HTERT RPE-1 (cell line): ENCODE data around the gene RETSAT.
"Not testable (repeated sequence)": the region's sequence is repeated elsewhere in the genome, so short reads cannot be mapped to it uniquely, and the experiment has no call there.

ENCODE experiments used
- in situ Hi-C: fragments of 300-500 bp; cut with MboI; formaldehyde crosslinking; loops from 4 replicates; pipeline ENCODE4 v1.14.3; 2020; ENCODE audit warnings: low sequenced_read_pairs

The RETSAT gene

GRCh38 chr2:85354286-85355072 lies at the start of gene RETSAT, which contains the start of gene ELMOD3:
Gene RETSAT, minus strand, starts transcription at chr2:85354528. Its CDS starts 21 bp downstream, at chr2:85354507.
Gene ELMOD3, plus strand, starts transcription at chr2:85354769. Its CDS starts 2,430 bp downstream, at chr2:85357199.
- in situ Hi-C loops, result no loop called here

- in situ Hi-C loops, result no loop called here
Observed at GRCh38 chr2:85401844-85402243, 47.5 kb upstream of the RETSAT start.

- in situ Hi-C loops, result no loop called here
Observed at GRCh38 chr2:85401464-85401805, 47.1 kb upstream of the RETSAT start.

- in situ Hi-C loops, result no loop called here
Observed at GRCh38 chr2:85400541-85401463, 46.5 kb upstream of the RETSAT start.

GRCh38 chr2:85400023-85400422 lies 45.7 kb upstream of the RETSAT start:
- in situ Hi-C loops, result no loop called here

- in situ Hi-C loops, result no loop called here
Observed at GRCh38 chr2:85399183-85399455, 44.8 kb upstream of the RETSAT start.

GRCh38 chr2:85398426-85399182 lies 44.3 kb upstream of the RETSAT start:
- in situ Hi-C loops, result no loop called here

GRCh38 chr2:85397925-85398331 lies 43.6 kb upstream of the RETSAT start:
- in situ Hi-C loops, result no loop called here

GRCh38 chr2:85396531-85397470 lies 42.5 kb upstream of the RETSAT start:
- in situ Hi-C loops, result no loop called here

GRCh38 chr2:85395912-85396475 lies 41.7 kb upstream of the RETSAT start:
- in situ Hi-C loops, result no loop called here

- in situ Hi-C loops, result no loop called here
Observed at GRCh38 chr2:85394976-85395375, 40.6 kb upstream of the RETSAT start.

GRCh38 chr2:85394261-85394681 lies 39.9 kb upstream of the RETSAT start:
- in situ Hi-C loops, result no loop called here

- in situ Hi-C loops, result no loop called here
Observed at GRCh38 chr2:85393836-85394235, 39.5 kb upstream of the RETSAT start.

GRCh38 chr2:85390941-85391669 lies 36.8 kb upstream of the RETSAT start:
- in situ Hi-C loops, result no loop called here

- in situ Hi-C loops, result no loop called here
Observed at GRCh38 chr2:85388878-85389538, 34.7 kb upstream of the RETSAT start.

GRCh38 chr2:85387754-85388153 lies 33.4 kb upstream of the RETSAT start:
- in situ Hi-C loops, result no loop called here

- in situ Hi-C loops, result no loop called here
Observed at GRCh38 chr2:85385746-85386145, 31.4 kb upstream of the RETSAT start.

- in situ Hi-C loops, result no loop called here
Observed at GRCh38 chr2:85383850-85384249, 29.5 kb upstream of the RETSAT start.

GRCh38 chr2:85383151-85383550 lies 28.8 kb upstream of the RETSAT start:
- in situ Hi-C loops, result not testable (repeated sequence)
